ENCODE results near the gene FKRP. TPM values are rescaled to one million over a fixed set of nuclear protein-coding genes. Genes with fewer than 3 reads are reported as not detected.

FKRP gene
- total RNA-seq, 1 experiment from 2014 or later = 33.1 TPM

GRCh38 chr19:46785980-46786235, 40.1 kb downstream of the FKRP start:
- peaks cover 80% of the 10 kb centered on the region for H3K36me3 Mint-ChIP-seq (ENCODE audit: insufficient read depth, unreplicated experiment)
- DNase-seq = no peak
- ChIA-PET CTCF (interaction anchor here (0.7 to 1.7 kb wide), 4 partner anchors 9 to 44 kb away, joined by 3 to 9 read pairs (median 5); no protein-coding TSS in a partner anchor), POLR2A (interaction anchor here (0.5 kb wide), 1 partner anchor 44 kb away, joined by 5 read pairs; no protein-coding TSS in a partner anchor)
- BruUV-seq (replicated peaks) = no TSS peak
- intact Hi-C loops (cut with micrococcal nuclease; ENCODE audit: unreplicated experiment) = loop anchor here (2.0 kb wide), 1 partner anchor 35 kb away; no protein-coding TSS in a partner anchor
- peaks cover 15% of the 10 kb centered on the region for H3K36me3 ChIP-seq (ENCODE audit: control insufficient read depth, insufficient read depth, low read length)
- H3K27me3 Mint-ChIP-seq (ENCODE audit: insufficient read depth, unreplicated experiment) = no peaks in the 10 kb centered on the region
- no peak for TF ChIP-seq CTCF (IDR thresholded peaks at IDR 0.05; ENCODE audit: insufficient read depth in 1 of 2, low read depth in 1 of 2, low read length in 1 of 2, severe bottlenecking in 1 of 2, unreplicated experiment in 1 of 2)
- H3K9me3 Mint-ChIP-seq (ENCODE audit: unreplicated experiment) = no peaks in the 10 kb centered on the region
- H3K27me3 ChIP-seq (replicated peaks; ENCODE audit: control insufficient read depth, insufficient read depth, low read length) = no peaks in the 10 kb centered on the region
- peak overlapping the region; percentile 84 for H3K4me3 ChIP-seq (ENCODE audit: low read depth, low read length)
- no peaks in the 10 kb centered on the region for H3K9me3 ChIP-seq
- peak overlapping the region; percentile 99 for H3K27ac Mint-ChIP-seq (ENCODE audit: unreplicated experiment)
- peaks cover 42% of the 10 kb centered on the region for H3K4me1 Mint-ChIP-seq (ENCODE audit: low read depth, unreplicated experiment)
- peak overlapping the region; percentile 99 for H3K4me3 Mint-ChIP-seq (ENCODE audit: unreplicated experiment)
- peaks cover 31% of the 10 kb centered on the region for H3K4me1 ChIP-seq

GRCh38 chr19:46786236-46787039, 40.6 kb downstream of the FKRP start:
- H3K9me3 Mint-ChIP-seq (ENCODE audit: unreplicated experiment) = no peaks in the 10 kb centered on the region
- H3K4me3 Mint-ChIP-seq (ENCODE audit: unreplicated experiment) = peak overlapping the region; percentile 99
- H3K27me3 Mint-ChIP-seq (ENCODE audit: insufficient read depth, unreplicated experiment) = no peaks in the 10 kb centered on the region
- no TSS peak for BruUV-seq (replicated peaks)
- ChIA-PET CTCF (interaction anchor here (0.7 to 1.2 kb wide), 3 partner anchors 10 to 43 kb away, joined by 3 to 7 read pairs (median 3); no protein-coding TSS in a partner anchor), POLR2A (no interaction called here)
- H3K27me3 ChIP-seq (replicated peaks; ENCODE audit: control insufficient read depth, insufficient read depth, low read length) = no peaks in the 10 kb centered on the region
- peaks cover 15% of the 10 kb centered on the region for H3K36me3 ChIP-seq (ENCODE audit: control insufficient read depth, insufficient read depth, low read length)
- no peak for TF ChIP-seq CTCF (IDR thresholded peaks at IDR 0.05; ENCODE audit: insufficient read depth in 1 of 2, low read depth in 1 of 2, low read length in 1 of 2, severe bottlenecking in 1 of 2, unreplicated experiment in 1 of 2)
- peaks cover 74% of the 10 kb centered on the region for H3K36me3 Mint-ChIP-seq (ENCODE audit: insufficient read depth, unreplicated experiment)
- H3K4me1 ChIP-seq = peaks cover 31% of the 10 kb centered on the region
- H3K4me1 Mint-ChIP-seq (ENCODE audit: low read depth, unreplicated experiment) = peaks cover 42% of the 10 kb centered on the region
- intact Hi-C loops (cut with micrococcal nuclease; ENCODE audit: unreplicated experiment) = loop anchor here (2.0 kb wide), 1 partner anchor 34 kb away; no protein-coding TSS in a partner anchor
- peak overlapping the region; percentile 84 for H3K4me3 ChIP-seq (ENCODE audit: low read depth, low read length)
- DNase-seq = peak; percentile 67 to 76
- peak overlapping the region; percentile 99 for H3K27ac Mint-ChIP-seq (ENCODE audit: unreplicated experiment)
- H3K9me3 ChIP-seq = no peaks in the 10 kb centered on the region

- H3K9me3 Mint-ChIP-seq (ENCODE audit: unreplicated experiment) = no peaks in the 10 kb centered on the region
- peak overlapping the region; percentile 99 for H3K27ac Mint-ChIP-seq (ENCODE audit: unreplicated experiment)
- no peak for DNase-seq
- peaks cover 45% of the 10 kb centered on the region for H3K4me1 Mint-ChIP-seq (ENCODE audit: low read depth, unreplicated experiment)
- no peaks in the 10 kb centered on the region for H3K27me3 ChIP-seq (replicated peaks; ENCODE audit: control insufficient read depth, insufficient read depth, low read length)
- peak overlapping the region; percentile 84 for H3K4me3 ChIP-seq (ENCODE audit: low read depth, low read length)
- peak overlapping the region; percentile 99 for H3K4me3 Mint-ChIP-seq (ENCODE audit: unreplicated experiment)
- intact Hi-C loops (cut with micrococcal nuclease; ENCODE audit: unreplicated experiment) = loop anchor here (2.0 kb wide), 1 partner anchor 34 kb away; no protein-coding TSS in a partner anchor
- peaks cover 15% of the 10 kb centered on the region for H3K36me3 ChIP-seq (ENCODE audit: control insufficient read depth, insufficient read depth, low read length)
- ChIA-PET CTCF (interaction anchor here (1.2 kb wide), 1 partner anchor 11 kb away, joined by 3 read pairs; no protein-coding TSS in a partner anchor), POLR2A (no interaction called here)
- H3K9me3 ChIP-seq = no peaks in the 10 kb centered on the region
- peaks cover 31% of the 10 kb centered on the region for H3K4me1 ChIP-seq
- H3K27me3 Mint-ChIP-seq (ENCODE audit: insufficient read depth, unreplicated experiment) = no peaks in the 10 kb centered on the region
- peaks cover 69% of the 10 kb centered on the region for H3K36me3 Mint-ChIP-seq (ENCODE audit: insufficient read depth, unreplicated experiment)
- BruUV-seq (replicated peaks) = no TSS peak
- no peak for TF ChIP-seq CTCF (IDR thresholded peaks at IDR 0.05; ENCODE audit: insufficient read depth in 1 of 2, low read depth in 1 of 2, low read length in 1 of 2, severe bottlenecking in 1 of 2, unreplicated experiment in 1 of 2)
These were observed 41.1 kb downstream of the FKRP start for GRCh38 chr19:46787040-46787330.
